ENCODE data around the gene MIX23. TPM values are rescaled to one million over a fixed set of nuclear protein-coding genes. Genes with fewer than 3 reads are reported as not detected.
A peak's percentile ranks its signal among the peaks of the same experiment; 100 is the strongest.
"Not testable (repeated sequence)": the region's sequence is repeated elsewhere in the genome, so short reads cannot be mapped to it uniquely, and the experiment has no call there.

The MIX23 gene
- total and polyA plus RNA-seq, 4 experiments from 2014 or later: 5.3 to 25.1 (median 16.2) TPM

DNA sequence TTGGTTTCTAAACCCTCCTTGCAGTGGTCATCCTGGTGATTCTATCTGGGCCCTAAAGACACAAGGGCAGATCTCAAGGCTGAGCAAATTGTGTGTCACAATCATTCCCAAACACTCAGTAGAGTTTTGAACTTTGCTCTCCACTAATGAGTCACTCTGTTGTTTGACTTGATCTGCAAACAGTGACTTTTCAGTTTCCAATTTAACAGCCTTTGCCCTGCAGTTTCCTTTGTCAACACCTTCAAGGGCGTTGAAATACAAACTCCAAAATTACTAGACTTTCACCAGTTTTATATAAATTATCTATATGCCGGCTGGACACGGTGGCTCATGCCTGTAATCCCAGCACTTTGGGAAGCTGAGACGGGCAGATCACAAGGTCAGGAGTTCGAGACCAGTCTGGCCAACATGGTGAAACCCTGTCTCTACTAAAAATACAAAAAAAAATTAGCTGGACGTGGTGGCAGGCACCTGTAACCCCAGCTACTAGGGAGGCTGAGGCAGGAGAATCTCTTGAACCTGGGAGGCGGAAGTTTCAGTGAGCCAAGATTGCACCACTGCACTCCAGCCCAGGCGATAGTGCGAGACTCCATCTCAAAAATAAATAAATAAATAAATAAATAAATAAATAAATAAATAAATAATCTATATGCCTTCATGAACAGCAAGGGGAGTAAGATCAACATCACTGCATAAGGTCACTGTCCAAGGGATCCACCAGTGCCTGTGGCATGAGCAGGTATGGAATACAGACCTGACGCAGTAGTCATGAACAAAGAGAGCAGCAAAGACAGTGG lies 17.3 kb downstream of the MIX23 start:
- H3K27me3 Mint-ChIP-seq; H3K4me3 ChIP-seq (ENCODE audit: low read length in 2 of 2); H3K27ac Mint-ChIP-seq; H3K27me3 ChIP-seq (ENCODE audit: insufficient read depth, low read length); H3K27ac ChIP-seq (ENCODE audit: low read depth, low read length); DNase-seq; H3K4me1 Mint-ChIP-seq; POLR2A ChIA-PET (ENCODE audit: partially characterized antibody); H3K9me3 ChIP-seq (ENCODE audit: control insufficient read depth in 1 of 2, low read length in 2 of 2); H3K9me3 Mint-ChIP-seq; intact Hi-C loops (cut with micrococcal nuclease); H3K4me3 Mint-ChIP-seq; H3K4me1 ChIP-seq (ENCODE audit: insufficient read depth, low read length): not testable (repeated sequence)
- peaks cover 11% of the 10 kb centered on the region for H3K36me3 ChIP-seq (ENCODE audit: insufficient read depth, low read length)
- CTCF ChIA-PET (ENCODE audit: partially characterized antibody): interaction anchor here (1.6 kb wide), 1 partner anchor 19 kb away, joined by 4 read pairs; no protein-coding TSS in a partner anchor
- H3K36me3 Mint-ChIP-seq: peaks cover 21 to 63% of the 10 kb centered on the region in 2 donors

DNA sequence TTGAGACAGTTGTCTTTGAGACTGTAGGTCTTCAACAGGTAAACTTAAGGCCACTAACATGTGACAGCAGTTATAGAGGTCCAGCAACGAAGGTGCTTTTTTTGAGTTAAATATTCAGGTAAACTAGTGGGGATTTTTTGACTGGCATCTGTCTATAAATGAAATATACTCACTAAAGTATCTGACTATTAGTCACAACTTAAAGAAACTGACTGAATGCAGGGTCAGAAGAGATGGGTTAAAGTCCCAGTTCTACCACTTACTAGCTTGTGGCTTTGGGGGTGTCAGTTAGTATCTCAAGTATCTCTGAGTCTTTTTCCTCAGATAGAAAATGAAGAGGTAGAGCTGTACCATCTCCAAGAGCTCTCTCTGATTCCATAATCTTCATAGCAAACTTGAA lies 18.0 kb downstream of the MIX23 start:
- no peak overlapping the region for H3K4me3 Mint-ChIP-seq
- H3K36me3 Mint-ChIP-seq: peaks cover 21 to 64% of the 10 kb centered on the region in 2 donors
- no peak overlapping the region for H3K27ac Mint-ChIP-seq
- H3K9me3 Mint-ChIP-seq: no peaks in the 10 kb centered on the region
- ChIA-PET POLR2A (ENCODE audit: partially characterized antibody) (no interaction called here), CTCF (ENCODE audit: partially characterized antibody) (interaction anchor here (1.6 kb wide), 1 partner anchor 20 kb away, joined by 4 read pairs; no protein-coding TSS in a partner anchor)
- Histone ChIP-seq H3K27me3 (ENCODE audit: insufficient read depth, low read length) (no peaks in the 10 kb centered on the region), H3K27ac (ENCODE audit: low read depth, low read length) (no peak overlapping the region), H3K4me1 (ENCODE audit: insufficient read depth, low read length) (no peaks in the 10 kb centered on the region), H3K36me3 (ENCODE audit: insufficient read depth, low read length) (peaks cover 11% of the 10 kb centered on the region), H3K9me3 (ENCODE audit: control insufficient read depth in 1 of 2, low read length in 2 of 2) (no peaks in the 10 kb centered on the region), H3K4me3 (ENCODE audit: low read length in 2 of 2) (no peak overlapping the region)
- intact Hi-C loops (cut with micrococcal nuclease): no loop called here
- no peak for DNase-seq
- no peaks in the 10 kb centered on the region for H3K27me3 Mint-ChIP-seq
- H3K4me1 Mint-ChIP-seq: peaks cover 0 to 3% (median under 1%) of the 10 kb centered on the region in 4 donors

DNA sequence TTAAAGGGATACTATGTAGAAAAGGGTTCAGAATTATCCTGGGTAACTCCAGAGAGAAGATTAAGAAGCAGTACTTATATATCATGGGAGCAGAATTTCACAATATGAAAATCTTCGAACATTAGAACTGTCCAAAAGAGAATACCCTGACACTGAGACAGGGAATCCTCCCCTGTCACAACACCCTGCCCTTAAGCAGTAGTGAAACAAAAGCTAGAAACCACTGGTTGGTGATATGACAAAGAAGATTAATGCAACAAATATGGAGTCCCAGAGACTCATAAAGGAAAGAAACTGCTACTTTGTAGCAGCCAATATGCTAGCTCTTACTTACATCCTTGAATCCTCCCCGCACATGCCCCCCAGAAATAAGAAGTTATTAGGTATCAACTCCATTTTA lies 18.5 kb downstream of the MIX23 start:
- Histone ChIP-seq H3K27me3 (ENCODE audit: insufficient read depth, low read length) (no peaks in the 10 kb centered on the region), H3K9me3 (ENCODE audit: control insufficient read depth in 1 of 2, low read length in 2 of 2) (no peaks in the 10 kb centered on the region), H3K27ac (ENCODE audit: low read depth, low read length) (no peak overlapping the region), H3K36me3 (ENCODE audit: insufficient read depth, low read length) (peaks cover 11% of the 10 kb centered on the region), H3K4me1 (ENCODE audit: insufficient read depth, low read length) (no peaks in the 10 kb centered on the region), H3K4me3 (ENCODE audit: low read length in 2 of 2) (no peak overlapping the region)
- H3K36me3 Mint-ChIP-seq: peaks cover 20 to 64% of the 10 kb centered on the region in 2 donors
- no peaks in the 10 kb centered on the region for H3K9me3 Mint-ChIP-seq
- peak overlapping the region in 2 of 7 donors; percentile 20 to 76 for H3K27ac Mint-ChIP-seq
- H3K4me1 Mint-ChIP-seq: peaks cover 0 to 3% (median under 1%) of the 10 kb centered on the region in 4 donors
- H3K4me3 Mint-ChIP-seq: no peak overlapping the region
- intact Hi-C loops (cut with micrococcal nuclease): no loop called here
- ChIA-PET CTCF (ENCODE audit: partially characterized antibody) (interaction anchor here (1.6 kb wide), 1 partner anchor 20 kb away, joined by 4 read pairs; no protein-coding TSS in a partner anchor), POLR2A (ENCODE audit: partially characterized antibody) (no interaction called here)
- DNase-seq: no peak
- H3K27me3 Mint-ChIP-seq: no peaks in the 10 kb centered on the region

DNA sequence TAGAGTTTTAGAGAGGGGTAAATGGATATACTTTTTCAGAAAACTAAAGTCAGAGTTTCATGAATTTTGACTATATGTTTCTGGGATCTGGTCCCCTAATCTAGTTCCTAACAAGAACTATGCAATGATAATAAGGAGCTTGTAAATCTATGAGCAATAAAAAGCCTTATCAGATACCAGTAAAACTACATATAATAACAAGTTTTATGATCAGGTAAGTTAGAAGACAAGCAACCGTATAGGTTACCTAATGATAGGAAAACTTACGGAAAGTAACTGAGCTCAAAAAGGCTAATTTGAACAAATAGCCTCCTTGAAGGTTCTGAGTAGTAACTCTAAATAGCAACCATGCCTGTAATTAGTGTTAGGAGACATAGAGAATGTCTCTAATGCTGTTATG lies 21.0 kb downstream of the MIX23 start:
- Histone ChIP-seq H3K4me1 (ENCODE audit: insufficient read depth, low read length) (no peaks in the 10 kb centered on the region), H3K4me3 (ENCODE audit: low read length in 2 of 2) (no peak overlapping the region), H3K36me3 (ENCODE audit: insufficient read depth, low read length) (peaks cover 18% of the 10 kb centered on the region), H3K27me3 (ENCODE audit: insufficient read depth, low read length) (no peaks in the 10 kb centered on the region), H3K27ac (ENCODE audit: low read depth, low read length) (no peak overlapping the region), H3K9me3 (ENCODE audit: control insufficient read depth in 1 of 2, low read length in 2 of 2) (no peaks in the 10 kb centered on the region)
- Mint-ChIP-seq H3K4me1 (peaks cover 0 to 1% (median 0%) of the 10 kb centered on the region in 4 donors), H3K27me3 (no peaks in the 10 kb centered on the region), H3K9me3 (no peaks in the 10 kb centered on the region), H3K36me3 (peaks cover 16 to 57% of the 10 kb centered on the region in 2 donors), H3K4me3 (no peak overlapping the region), H3K27ac (no peak overlapping the region)
- POLR2A ChIA-PET (ENCODE audit: partially characterized antibody): no interaction called here
- CTCF ChIA-PET (ENCODE audit: partially characterized antibody): interaction anchor here (1.5 kb wide), 1 partner anchor 21 kb away, joined by 5 read pairs; the partner anchor contains the start of gene MIX23
- intact Hi-C loops (cut with micrococcal nuclease): no loop called here
- DNase-seq: no peak

DNA sequence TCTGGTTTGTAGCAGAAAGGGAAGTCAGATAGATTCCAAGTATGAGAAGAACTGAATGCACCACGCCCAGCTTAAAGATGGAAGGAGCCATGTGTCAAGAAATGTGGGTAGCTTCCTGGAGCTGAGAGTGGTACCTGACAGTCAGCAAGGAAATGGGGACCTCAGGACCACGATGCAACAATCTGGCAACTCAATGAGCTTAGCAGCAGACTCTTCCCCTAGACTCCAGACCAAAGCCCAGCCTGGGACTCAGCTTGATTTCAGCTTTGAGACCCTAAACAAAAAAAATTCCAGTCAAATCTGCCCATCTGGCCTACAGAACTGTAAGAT lies 24.4 kb downstream of the MIX23 start:
- no peaks in the 10 kb centered on the region for H3K9me3 ChIP-seq (ENCODE audit: control insufficient read depth in 1 of 2, low read length in 2 of 2)
- peaks cover 12 to 33% of the 10 kb centered on the region in 2 donors for H3K36me3 Mint-ChIP-seq
- no peaks in the 10 kb centered on the region for H3K27me3 Mint-ChIP-seq
- H3K4me1 Mint-ChIP-seq: peaks cover 0 to 1% (median 0%) of the 10 kb centered on the region in 4 donors
- H3K27ac Mint-ChIP-seq: peak overlapping the region in 2 of 7 donors; percentile 69 to 80
- no peak overlapping the region for H3K4me3 ChIP-seq (ENCODE audit: low read length in 2 of 2)
- no peak for DNase-seq
- no peaks in the 10 kb centered on the region for H3K27me3 ChIP-seq (ENCODE audit: insufficient read depth, low read length)
- intact Hi-C loops (cut with micrococcal nuclease): no loop called here
- H3K4me3 Mint-ChIP-seq: no peak overlapping the region
- no peaks in the 10 kb centered on the region for H3K9me3 Mint-ChIP-seq
- ChIA-PET CTCF (ENCODE audit: partially characterized antibody) (interaction anchor here (1.3 kb wide), 1 partner anchor 257 kb away, joined by 3 read pairs; no protein-coding TSS in a partner anchor), POLR2A (ENCODE audit: partially characterized antibody) (no interaction called here)
- H3K27ac ChIP-seq (ENCODE audit: low read depth, low read length): no peak overlapping the region
- H3K36me3 ChIP-seq (ENCODE audit: insufficient read depth, low read length): peaks cover 8% of the 10 kb centered on the region
- H3K4me1 ChIP-seq (ENCODE audit: insufficient read depth, low read length): no peaks in the 10 kb centered on the region

DNA sequence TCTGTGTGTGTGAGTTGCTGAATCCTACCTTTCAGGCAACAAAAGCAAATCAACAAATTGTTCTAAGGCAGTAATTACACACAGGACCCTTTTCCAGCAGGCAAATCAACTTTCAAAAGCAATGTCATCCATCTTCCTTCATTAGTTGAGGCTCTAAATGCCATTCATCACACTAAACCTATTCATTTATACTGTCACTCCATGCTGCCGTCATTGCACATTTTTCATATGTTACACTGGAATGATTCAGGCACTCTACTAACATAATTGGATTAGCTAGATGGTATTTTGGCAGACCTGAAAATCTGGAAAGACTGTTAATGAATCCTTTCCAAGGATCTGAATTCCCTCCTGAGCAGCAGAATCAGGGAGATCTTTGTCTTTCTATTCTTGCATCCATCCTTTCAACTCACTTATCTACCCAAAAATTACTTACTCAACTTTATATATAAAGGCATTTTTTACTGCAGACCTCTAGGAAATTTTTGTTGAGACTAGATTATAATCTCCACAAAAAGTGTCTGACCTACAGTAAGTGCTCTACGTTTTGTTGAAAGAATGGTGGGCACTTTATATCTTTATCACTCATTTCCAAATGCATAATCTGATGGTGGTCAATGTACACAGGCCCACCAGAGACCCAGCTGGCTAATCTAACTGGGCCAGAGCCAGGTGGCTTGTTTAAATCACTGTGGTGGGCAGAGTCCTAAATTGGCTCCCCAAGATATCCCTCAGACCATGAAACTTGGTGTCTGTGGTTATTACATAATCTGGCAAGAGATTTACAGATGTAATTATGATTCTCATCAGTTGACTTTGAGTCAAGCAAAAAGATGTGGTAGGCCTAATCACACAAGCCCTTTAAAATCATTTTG lies 25.0 kb downstream of the MIX23 start:
- Histone ChIP-seq H3K4me1 (ENCODE audit: insufficient read depth, low read length) (no peaks in the 10 kb centered on the region), H3K36me3 (ENCODE audit: insufficient read depth, low read length) (peaks cover 8% of the 10 kb centered on the region), H3K27me3 (ENCODE audit: insufficient read depth, low read length) (no peaks in the 10 kb centered on the region), H3K4me3 (ENCODE audit: low read length in 2 of 2) (no peak overlapping the region), H3K27ac (ENCODE audit: low read depth, low read length) (no peak overlapping the region), H3K9me3 (ENCODE audit: control insufficient read depth in 1 of 2, low read length in 2 of 2) (no peaks in the 10 kb centered on the region)
- no peak for DNase-seq
- peaks cover 0 to 1% (median 0%) of the 10 kb centered on the region in 4 donors for H3K4me1 Mint-ChIP-seq
- peak overlapping the region in 4 of 7 donors; percentile 29 to 80 (median 68) for H3K27ac Mint-ChIP-seq
- intact Hi-C loops (cut with micrococcal nuclease): no loop called here
- POLR2A ChIA-PET (ENCODE audit: partially characterized antibody): no interaction called here
- no peak overlapping the region for H3K4me3 Mint-ChIP-seq
- CTCF ChIA-PET (ENCODE audit: partially characterized antibody): interaction anchor here (1.3 kb wide), 1 partner anchor 257 kb away, joined by 3 read pairs; no protein-coding TSS in a partner anchor
- no peaks in the 10 kb centered on the region for H3K9me3 Mint-ChIP-seq
- peaks cover 7 to 27% of the 10 kb centered on the region in 2 donors for H3K36me3 Mint-ChIP-seq
- no peaks in the 10 kb centered on the region for H3K27me3 Mint-ChIP-seq

DNA sequence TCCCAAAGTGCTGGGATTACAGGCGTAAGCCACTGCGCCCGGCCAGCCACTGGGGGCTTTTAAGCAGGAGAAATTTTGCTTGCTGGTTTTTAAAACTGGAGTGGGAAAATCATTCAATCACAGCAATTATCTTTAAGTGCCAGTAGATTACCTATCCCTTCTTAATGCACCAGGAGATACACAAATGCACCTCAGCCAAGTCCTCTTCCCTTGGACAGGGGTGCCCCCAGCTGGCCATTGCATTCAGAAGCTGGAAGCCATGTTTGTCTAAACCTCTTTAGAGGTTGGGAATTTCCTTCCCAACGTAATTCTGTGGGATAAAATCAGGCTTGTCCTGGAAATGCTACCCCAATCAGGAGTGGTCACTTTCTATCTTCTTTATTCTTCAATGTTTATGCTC lies 26.6 kb downstream of the MIX23 start:
- Histone ChIP-seq H3K4me1 (ENCODE audit: insufficient read depth, low read length) (no peaks in the 10 kb centered on the region), H3K27ac (ENCODE audit: low read depth, low read length) (no peak overlapping the region), H3K4me3 (ENCODE audit: low read length in 2 of 2) (no peak overlapping the region), H3K36me3 (ENCODE audit: insufficient read depth, low read length) (peaks cover 8% of the 10 kb centered on the region), H3K27me3 (ENCODE audit: insufficient read depth, low read length) (no peaks in the 10 kb centered on the region), H3K9me3 (ENCODE audit: control insufficient read depth in 1 of 2, low read length in 2 of 2) (no peaks in the 10 kb centered on the region)
- peak in 4 of 5 donors; percentile 12 to 24 (median 20) for DNase-seq
- no peak overlapping the region for H3K27ac Mint-ChIP-seq
- ChIA-PET CTCF (ENCODE audit: partially characterized antibody) (interaction anchor here (1.0 kb wide), 1 partner anchor 809 kb away, joined by 3 read pairs; no protein-coding TSS in a partner anchor), POLR2A (ENCODE audit: partially characterized antibody) (no interaction called here)
- no peak overlapping the region for H3K4me3 Mint-ChIP-seq
- intact Hi-C loops (cut with micrococcal nuclease): loop anchor here (1.0 kb wide), 1 partner anchor 810 kb away; no protein-coding TSS in a partner anchor
- H3K36me3 Mint-ChIP-seq: peaks cover 6 to 17% of the 10 kb centered on the region in 2 donors
- no peaks in the 10 kb centered on the region for H3K27me3 Mint-ChIP-seq
- H3K4me1 Mint-ChIP-seq: peaks cover 0 to 1% (median 0%) of the 10 kb centered on the region in 4 donors
- H3K9me3 Mint-ChIP-seq: no peaks in the 10 kb centered on the region

Data from CD4-positive, alpha-beta memory T cell (primary cell).